Stimulated activated CD4-positive, alpha-beta T cell treated with anti-CD3 and anti-CD28 coated beads, Interleukin-4, amount 100 ng/mL, for 48 hours (primary cell): ENCODE results near the gene MED9.

Experiments
- DNase-seq, 2 donors: peaks; one replicate each; pipeline ENCODE4 v3.0.0-alpha.2; 2020; ENCODE audit warnings: low read depth in 2 of 2

MED9 gene

DNA sequence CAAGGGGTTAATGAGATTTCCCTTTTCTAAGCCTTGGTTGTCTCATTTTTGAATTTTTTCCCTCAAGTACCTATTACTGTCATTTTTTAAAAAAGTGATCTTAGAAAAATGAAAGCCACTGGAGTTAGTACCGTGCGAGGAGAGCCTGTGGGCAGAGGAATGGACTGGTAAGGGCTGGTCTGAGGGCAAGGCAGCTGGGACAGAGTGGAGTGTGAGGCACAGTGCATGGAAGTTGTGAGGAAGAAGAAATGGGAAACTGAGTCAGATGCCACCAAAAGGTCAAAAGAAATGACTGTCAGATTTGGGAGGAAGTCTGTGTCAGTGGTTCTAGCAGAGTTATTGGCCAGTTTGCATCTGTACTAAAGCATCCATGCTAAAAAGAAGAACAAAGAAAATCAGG is 11.2 kb downstream of the MED9 start:
- DNase-seq = no peak

DNA sequence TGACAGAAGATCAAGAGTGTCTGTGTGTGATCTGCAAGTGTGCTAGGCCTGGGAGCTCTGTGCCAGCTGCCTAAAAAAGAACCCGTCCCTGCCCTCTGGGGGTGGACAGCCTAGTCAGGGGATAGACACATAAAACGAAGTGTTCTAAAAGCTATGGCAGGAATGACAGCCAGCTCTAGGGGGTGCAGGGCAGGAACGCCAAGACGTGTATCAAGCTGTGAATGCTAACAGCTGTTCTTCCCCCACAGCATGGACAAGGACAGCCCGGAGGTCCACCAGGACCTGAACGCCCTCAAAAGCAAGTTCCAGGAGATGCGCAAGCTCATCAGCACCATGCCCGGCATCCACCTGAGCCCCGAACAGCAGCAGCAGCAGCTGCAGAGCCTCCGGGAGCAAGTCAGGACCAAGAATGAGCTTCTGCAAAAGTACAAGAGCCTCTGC is 14.3 kb downstream of the MED9 start:
- DNase-seq = no peak

DNA sequence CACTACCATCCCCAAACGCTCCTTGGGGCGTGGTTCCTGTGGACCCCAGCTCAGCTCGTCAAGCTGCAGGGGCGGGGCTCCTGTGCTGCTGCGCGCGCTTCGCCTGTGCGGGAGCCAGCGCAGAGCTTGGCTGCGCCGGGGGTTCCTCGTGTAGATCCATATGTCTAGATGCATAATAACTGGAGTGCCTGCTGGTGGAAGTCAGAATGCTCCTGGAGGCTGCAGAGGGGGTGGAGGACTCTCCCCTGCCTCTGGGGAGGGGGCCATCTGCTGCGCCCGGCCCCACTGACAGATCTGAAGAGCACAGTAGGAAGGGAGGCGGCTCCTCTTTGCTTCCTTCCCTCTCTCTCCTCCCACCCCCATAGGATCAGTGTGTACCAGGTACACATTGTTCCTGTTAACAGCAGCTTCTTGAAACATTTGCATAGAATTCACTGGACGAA is 14.8 kb downstream of the MED9 start:
- DNase-seq = no peak

DNA sequence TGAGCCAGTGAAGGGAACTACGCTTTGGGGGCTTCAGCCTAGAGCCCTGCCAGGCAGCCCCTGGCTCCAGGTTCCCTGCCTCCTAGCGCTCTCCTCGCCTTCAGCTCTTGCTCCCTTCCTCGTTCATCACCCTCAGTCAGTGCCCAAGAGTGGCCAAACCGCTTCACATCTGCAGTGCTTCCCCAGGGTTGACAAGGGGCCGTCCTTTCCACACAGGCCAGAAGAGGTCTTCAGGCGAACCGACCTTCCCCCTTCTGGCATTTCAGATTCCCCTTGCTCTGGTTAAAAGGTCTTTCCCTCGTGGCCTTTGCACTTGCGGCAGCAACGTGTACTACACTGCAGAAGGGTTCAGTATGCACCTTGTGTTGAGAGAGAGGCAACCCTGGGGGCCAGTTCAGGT is 15.3 kb downstream of the MED9 start:
- no peak for DNase-seq

DNA sequence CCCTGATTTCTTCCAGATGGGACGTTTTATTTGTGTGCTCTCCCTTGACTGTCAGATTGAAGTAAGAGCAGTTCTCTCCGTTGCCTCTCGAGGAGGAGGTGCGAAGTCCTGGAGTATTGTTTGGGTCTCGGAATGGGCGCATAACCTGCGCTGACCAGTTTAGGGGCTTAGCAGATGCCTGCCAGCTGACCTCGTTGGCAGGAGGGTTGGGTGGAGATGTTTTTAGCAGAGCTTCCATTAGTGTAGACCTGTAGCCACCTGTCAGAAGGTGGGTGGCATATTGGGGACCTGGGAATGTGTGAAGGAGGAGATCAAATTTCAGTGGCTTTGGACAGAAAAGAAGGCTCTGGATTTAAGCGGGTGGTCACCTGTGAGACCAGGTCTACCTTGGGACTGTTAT is 15.8 kb downstream of the MED9 start:
- no peak for DNase-seq

DNA sequence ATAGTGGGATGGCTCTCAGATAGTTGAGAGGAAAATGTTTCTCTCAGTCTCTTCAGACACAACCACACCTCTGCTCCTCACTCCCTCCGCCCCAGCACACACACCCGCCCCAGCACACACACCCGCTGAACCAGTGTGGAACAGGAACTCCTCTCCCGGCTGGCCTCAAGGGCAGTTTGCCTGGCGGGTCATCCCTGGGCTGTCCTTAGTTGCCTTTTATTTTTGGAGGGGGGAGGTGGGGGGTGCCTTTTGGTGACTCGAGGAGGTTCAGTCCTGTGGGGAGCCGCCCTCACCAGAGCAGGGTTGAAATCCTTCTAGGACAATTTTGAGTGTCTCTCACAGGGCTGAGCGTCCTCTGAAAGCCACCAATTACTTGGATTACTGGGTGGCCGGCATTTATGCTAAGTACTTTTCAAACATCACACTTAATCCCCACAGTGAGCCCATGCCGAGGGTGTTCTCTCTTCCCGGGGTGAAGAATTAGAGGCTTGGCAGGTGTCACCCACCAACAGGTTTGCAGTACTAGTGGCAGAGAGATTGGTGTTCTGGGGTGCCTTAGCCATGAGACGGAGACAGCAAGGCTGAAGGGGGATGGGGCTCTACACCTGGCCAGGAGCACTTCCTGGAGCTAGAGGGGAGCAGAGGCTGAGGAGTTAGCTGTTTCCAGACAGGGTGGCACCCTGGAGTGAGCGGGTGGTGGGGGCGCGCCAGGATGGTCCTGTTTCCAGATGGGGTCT is 16.6 kb downstream of the MED9 start:
- no peak for DNase-seq

DNA sequence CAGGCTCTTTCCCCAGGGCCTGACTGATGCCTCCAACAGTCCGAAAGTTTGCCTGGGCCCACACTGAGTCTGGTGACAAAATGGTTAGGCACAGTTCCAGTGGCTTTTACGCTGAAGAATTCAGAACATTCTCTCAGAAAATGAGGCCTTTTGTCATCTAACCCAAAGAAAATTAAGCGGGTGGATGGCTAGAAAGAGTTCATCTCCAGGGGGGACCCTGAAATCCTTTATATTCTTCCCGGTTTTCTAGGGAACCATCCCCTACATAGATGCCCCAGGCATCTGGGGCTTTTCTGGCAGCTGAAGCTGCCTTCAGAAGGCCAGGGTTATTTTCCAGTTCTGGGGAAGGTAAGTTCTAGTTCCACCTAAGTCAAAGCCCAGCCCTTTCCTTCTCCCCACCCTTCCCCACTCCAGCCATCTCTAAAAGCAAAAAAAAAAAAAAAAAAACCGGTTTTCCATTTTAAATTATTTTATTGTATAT is 17.2 kb downstream of the MED9 start:
- DNase-seq = no peak

DNA sequence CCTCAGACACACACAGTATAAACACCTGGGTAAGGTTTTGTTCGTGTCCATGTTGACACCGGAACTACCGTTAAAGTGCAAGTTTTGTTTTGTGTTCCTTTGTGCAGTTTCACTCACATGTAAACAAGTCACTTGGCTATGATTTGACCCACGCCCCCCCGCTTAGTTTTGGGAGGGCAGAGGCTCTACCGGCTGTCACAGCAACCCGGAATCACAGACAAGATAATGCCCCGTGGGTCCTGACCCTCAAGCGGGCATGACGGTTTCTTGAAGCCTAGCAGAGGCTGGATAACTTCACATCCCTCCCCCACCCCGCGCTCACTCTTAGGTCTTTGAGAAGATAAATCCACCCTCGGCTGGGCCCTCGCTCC is 17.7 kb downstream of the MED9 start:
- DNase-seq = no peak

DNA sequence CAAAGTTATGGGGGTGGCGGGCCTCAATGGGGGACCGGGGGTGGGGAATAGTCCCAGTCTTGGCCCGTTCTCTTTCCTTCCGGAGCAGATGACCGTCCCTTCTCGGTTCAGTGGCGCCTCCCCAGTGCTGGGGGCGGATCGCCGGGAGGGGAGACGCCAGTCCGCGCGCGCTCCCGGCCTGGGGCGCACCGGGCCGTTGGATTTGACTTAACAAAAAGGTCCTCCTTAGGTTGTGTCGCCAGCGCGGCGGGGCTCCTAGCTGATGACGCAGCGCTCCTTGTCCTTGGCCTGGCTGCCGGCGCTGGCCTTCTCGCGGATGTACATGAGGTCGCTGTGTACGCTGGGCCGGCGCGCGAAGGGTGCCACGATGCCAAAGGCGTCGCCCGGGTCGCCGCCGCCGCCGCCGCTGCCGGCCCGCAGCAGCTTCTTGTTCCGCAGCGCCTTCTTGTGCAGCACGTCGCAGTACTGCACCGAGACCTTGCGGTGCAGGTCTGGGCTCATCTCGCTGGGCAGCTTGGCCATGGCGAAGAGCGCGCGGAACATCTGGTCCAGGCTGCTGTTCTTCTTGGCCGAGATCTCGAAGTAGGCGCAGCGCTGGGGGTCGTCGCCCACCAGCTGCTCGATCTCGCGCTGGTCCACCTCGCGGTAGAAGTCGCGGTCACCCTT is 18.2 kb downstream of the MED9 start:
- no peak for DNase-seq

DNA sequence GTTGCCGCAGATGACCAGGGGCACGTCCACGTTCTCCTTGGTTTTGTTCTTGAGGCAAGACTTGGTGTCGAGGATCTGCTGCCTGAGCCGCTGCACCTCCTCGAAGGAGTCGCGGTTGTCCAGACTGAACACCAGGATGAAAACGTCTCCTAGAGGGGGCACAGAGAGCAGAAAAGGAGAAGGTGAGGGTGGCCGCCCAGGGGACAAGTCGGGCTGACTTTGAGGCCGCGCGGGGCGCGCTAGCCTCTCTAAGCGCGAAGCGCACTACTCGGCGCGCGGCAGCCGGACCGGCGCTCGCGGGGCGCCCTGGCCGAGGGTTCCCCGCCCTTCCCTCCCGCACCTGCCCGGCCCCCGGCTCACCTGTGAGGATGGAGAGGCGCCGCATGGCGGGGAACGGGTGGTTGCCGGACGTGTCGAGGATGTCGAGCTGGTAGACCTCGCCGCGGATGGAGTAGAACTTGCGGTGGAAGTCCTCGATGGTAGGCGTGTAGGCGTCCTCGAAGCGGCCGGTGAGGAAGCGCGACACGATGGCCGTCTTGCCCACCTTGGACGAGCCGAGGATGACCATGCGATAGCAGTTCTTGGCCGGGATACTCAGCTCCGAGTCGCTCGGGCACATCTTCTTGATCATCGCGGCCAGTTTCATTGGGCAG is 18.9 kb downstream of the MED9 start:
- DNase-seq = no peak

DNA sequence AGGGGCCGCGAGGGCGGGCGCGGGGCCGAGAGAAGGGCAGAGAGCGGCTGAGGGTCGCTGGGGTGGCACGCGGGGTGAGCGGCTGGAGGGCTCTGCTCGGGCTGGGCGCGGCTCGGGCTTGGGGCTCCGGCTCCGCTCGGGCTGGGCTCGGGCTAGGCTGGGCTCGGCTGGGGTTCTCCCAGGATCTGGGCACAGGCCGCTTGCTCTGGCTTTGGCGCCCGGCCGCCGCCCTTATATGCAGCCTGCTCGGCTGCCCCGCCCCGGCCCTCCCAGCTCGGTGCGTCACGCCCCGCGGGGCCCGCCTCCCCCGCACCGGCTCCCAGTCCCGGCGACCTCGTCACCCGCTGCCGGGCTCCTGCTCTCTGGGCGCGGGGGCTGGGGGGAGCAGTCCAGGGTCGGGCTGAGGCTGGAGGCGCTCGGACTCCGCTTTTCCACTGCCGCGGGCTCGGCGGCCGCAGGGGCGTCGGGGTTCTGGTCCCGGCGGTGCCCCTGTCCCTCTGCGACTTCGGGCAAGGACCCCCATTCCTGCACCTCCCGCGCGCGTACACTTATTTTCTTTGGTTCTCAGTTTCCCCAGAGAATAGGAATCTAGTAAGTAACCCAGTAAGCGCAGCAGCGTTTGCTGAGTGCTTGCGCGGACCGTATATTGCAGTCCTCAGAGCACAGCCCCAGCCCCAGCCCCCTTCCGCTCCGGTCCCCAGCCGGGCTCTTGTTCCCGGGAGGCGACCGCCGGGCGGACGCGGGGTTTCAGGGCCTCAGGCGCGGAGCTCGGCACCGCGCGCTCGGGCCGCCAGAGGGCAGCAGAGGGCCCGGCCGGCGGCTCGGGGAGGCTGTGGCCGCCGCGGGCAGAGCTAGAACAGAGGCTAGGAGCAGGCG is 19.6 kb downstream of the MED9 start, which contains the start of gene RASD1:
Gene RASD1, minus strand, starts transcription at position 207 of the 876 bp plus-strand sequence. CDS start 214 bp downstream, outside the sequence.
- DNase-seq = peak; percentile 69 to 78

DNA sequence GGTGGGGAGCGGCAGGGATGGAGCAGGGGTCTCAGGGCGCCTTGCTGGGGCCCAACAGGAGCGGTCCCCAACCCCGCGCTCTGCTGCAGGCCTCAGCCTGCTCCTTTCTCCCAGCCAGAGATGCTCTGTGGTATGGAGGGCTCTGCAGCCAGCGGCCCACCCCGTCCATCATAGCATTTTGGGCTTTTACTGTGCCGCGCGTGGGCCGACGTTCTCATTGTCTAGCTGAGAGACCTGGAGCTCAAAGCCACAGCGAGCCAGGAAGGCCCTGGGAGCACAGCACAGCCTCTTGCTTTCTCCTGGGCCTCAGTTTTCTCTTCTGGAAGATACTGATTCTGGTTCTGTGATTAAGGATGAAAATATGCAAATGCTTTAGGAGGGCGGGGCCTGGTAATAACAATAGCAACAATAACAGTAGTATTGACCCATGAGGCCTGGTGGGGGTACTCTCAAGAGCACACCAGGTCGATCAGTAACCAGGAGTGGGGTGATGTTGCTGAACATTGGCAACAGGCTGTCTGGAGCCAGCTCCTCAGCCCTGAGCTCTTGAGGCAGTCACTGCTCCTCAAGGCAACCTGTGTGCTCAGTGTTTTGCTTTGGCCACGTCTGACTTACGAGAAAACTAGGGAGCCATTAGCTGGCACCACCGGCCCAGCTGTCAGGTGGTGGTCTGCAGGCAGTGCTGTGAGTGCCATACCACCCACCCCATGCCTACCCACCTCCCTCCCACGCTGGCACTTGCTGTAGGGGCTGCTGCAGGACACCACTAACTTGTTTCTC is 20.5 kb downstream of the MED9 start:
- no peak for DNase-seq

DNA sequence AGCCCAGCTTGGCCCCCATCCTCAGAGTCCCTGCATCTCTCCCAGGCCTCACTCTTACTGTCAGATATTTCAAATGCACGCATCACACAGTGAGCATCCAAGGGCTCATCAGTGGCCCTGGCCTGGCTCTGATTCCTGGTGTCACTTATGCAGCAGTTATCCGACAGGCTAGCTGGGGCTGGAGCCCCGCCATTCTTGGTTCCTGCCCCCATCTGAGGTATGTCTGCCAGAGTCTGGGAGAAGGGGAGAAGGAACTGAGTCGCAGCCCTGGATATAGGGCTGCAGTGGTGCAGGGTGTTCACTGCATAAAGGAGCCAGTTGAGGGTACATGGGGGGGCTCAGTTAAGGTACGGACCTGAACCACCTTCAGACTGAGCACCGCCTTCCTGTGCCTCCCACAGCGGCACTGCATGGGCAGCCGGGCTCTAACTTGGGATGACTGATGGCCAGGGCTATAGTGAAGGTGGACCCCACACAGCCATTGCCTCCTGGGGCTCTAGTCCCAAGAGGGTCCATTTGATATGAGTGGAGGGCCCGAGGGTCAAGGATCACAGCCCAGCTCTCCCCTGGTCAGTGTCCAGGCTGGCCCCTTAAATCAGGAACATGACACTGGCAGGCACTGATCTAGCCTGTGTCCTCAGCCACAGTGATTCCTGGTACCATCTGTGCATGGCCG is 21.2 kb downstream of the MED9 start:
- DNase-seq = no peak

DNA sequence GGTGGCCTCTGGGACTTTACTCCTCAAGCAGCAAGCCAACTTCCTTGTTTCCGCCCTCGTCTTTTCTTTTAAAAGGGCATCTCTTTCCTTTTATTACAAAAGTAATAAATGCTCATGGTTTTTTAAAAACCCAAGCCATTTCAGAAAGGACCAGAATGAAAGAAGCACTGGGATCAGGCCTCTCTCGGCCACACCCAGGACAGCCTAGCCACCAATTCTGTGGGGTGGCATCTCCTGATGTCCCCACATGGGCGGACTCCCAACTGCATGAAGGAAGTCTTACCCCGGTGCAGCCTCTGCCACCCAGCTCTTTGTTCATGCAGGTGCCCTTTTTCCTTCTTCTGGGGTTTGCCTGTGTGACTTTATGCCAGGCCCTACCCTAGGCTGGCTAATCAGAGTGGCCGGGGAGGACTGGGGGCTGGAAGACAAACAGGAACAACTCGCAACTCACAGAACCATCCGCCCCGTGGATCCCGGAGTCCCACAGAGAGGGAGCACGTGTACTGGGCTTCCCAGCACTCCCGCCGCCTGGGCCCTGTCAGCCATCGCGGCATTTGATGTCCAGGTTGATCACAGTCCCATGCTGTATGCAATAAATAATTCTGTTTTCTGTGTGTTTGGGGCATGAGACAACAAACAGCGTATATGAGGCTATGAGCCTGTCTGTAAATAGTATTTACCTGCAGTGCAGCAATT is 22.0 kb downstream of the MED9 start:
- DNase-seq = no peak

DNA sequence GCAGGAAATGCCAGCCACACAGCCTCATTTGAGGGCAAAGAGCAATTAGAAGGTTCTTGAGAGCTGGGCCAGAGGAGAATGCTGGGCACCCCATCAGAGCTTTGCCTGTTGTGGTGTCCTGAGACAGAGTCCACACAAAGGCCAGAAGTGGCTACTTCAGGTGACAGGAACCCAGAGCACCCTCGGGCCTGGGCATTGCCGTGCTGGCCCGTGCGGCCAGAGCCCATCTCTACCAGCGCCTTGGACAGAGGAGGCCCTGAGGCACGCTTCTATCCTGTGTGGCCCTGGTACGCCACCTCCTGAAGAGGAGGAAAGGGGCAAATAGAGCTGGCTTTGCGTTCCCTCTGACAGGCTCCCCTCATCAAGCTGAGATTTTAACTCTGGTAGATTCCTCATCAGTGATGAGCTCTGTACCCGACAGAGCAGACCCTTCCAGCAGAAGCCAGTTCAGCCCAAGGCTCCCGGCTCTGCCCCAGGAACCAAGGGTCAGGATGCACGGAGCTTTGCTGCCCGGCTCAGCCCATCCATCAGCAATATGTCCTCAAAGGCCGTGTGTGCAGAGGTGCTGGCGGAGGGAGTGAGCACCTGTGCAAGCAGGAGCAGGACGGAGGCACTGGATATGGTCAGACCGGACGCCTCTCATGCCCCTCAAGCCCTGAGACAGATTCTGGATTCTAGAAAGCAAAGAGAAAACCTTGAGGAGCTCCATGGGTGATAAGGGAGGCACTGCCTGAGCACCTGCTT is 22.8 kb downstream of the MED9 start:
- DNase-seq = no peak

DNA sequence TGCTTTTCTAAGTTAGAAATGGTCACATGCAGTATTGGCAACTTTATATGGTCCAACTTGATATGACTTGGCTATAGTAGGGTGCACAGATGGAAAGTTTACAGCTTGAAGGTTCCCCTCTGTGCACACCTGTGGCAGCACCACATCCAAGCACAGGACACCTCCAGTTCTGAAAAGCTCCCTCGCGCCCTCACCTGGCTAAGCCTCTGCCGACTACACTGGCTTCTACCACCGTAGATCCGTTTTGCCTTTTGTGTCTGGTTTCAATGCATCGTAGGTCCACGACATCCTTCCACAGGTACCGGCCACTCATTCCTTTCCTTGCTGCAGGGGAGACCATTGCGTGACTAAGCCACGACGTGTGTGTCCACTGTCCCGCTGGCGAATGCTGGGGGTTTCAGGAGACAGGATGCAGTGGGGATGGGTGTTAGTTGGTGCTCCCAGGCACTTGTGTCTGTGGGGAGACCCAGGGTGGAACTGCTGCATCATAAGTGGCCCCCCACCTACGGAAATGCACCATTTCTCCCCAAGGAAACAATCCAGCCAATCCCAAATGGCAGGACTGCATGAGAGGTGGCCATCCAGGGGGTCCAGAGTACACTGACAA is 24.3 kb downstream of the MED9 start:
- no peak for DNase-seq

DNA sequence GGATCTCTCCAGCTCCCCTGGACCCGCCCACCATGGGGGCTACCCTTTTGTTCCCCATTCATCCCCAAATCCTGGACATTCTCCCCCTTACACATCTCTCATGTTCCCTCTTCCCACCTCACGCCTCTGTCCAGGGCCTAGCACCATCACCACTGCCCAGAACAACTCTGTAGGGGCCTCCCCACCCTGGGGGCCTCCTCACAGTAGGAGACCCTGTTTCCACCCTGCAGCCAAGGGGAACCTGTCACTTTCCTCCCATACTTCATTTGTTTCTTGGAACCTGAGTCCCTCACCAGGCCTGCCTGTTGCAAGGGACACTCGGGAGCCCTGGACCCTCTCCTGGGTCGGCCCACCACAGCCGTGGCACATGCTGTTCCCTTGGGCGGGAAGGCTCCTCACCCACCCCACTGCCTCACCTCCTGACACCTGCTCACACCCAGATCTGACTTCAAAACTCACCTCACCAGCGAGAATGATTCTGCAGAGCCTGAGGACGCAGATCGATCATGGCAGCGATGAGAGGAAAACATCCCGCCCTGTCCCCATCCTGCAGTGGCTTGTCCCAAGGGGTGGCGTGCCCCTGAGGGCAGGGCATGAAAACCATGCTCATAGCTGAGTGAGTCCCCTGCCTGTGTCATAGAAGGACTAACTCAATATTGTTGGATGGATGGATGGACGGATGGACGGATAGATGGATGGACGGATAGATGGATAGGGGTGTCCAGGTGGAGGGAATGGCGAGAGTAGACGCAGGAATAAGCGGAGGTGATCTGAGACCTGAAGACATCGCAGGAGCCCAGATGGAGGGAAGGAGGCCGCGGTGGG is 26.2 kb downstream of the MED9 start:
- no peak for DNase-seq
